Endothelial cell of umbilical vein (primary cell): ENCODE measurements around the gene RAB6B. TPM values are rescaled to one million over a fixed set of nuclear protein-coding genes. Genes with fewer than 3 reads are reported as not detected.

ENCODE experiments used
- BruUV-seq: library from RNA; stranded (reverse); fragments of 400-500 nt; replicated peaks from 2 replicates; lab custom pipeline; 2021; lab: Mats Ljungman, UMichigan
- CTCF ChIA-PET: fragments of 300-600, 350-600 bp; sonication (Branson Sonifier 250); formaldehyde crosslinking; loops from one replicate; lab custom pipeline; 2021; ENCODE audit warnings: antibody characterized with exemption, inconsistent platforms; lab: Charles Lee
- POLR2A ChIA-PET: fragments of 300-600, 350-600 bp; sonication (Branson Sonifier 250); formaldehyde crosslinking; loops from one replicate; lab custom pipeline; 2021; ENCODE audit warnings: antibody characterized with exemption, inconsistent platforms; lab: Charles Lee
- DNase-seq: peaks from one replicate; pipeline ENCODE4 v3.0.0-alpha.2; 2011; ENCODE audit warnings: low read depth, low spot score
- FAIRE-seq: peaks from 2 replicates; lab custom pipeline; 2011; peaks lifted over from hg19 to GRCh38; lab: Jason Lieb, UNC
- H2AFZ ChIP-seq: 2 replicates; pipeline ENCODE4 v1.6.0; 2012; ENCODE audit warnings: low read depth, low read length, control low read depth, inconsistent platforms
- H3K27ac ChIP-seq: 2 replicates; pipeline ENCODE4 v1.5.1; 2011; ENCODE audit warnings: low read depth, mild to moderate bottlenecking, control low read depth, low read length, moderate library complexity; ENCODE audit not compliant: insufficient read depth
- H3K27me3 ChIP-seq, 2 experiments: 2 replicates each; pipeline versions ENCODE4 v1.6.0 to v1.6.1; 2011; ENCODE audit warnings: low read length in 2 of 2, mixed read lengths in 1 of 2; ENCODE audit not compliant: control insufficient read depth in 2 of 2, insufficient read depth in 2 of 2
- H3K36me3 ChIP-seq, 2 experiments: 2 replicates in 1 of 2; 3 replicates in 1 of 2; pipeline ENCODE4 v1.5.1; 2011; ENCODE audit warnings: low read length in 2 of 2, mild to moderate bottlenecking in 1 of 2, moderate library complexity in 1 of 2; ENCODE audit not compliant: control insufficient read depth in 2 of 2, insufficient read depth in 2 of 2; ENCODE audit errors: extremely low read depth in 1 of 2
- H3K4me1 ChIP-seq: 3 replicates; pipeline ENCODE4 v1.5.1; 2011; ENCODE audit warnings: mild to moderate bottlenecking, low read length; ENCODE audit not compliant: control insufficient read depth, insufficient read depth; ENCODE audit errors: extremely low read depth
- H3K4me2 ChIP-seq: 2 replicates; pipeline ENCODE4 v1.6.1; 2011; ENCODE audit warnings: low read length, control low read depth, mixed read lengths; ENCODE audit not compliant: insufficient read depth
- H3K4me3 ChIP-seq, 3 experiments: fragments of 200-600 bp in 1 of 3; sonication (generic), shearing (Covaris generic) in 1 of 3; replicated peaks in 1 of 3; 2 replicates each; pipeline ENCODE4 v1.5.1; 2011 to 2016; ENCODE audit warnings: control low read depth in 3 of 3, low read length in 3 of 3, mild to moderate bottlenecking in 2 of 3, inconsistent platforms in 1 of 3, low read depth in 1 of 3, moderate library complexity in 1 of 3; ENCODE audit not compliant: insufficient read depth in 1 of 3
- H3K79me2 ChIP-seq: 2 replicates; pipeline ENCODE4 v1.6.0; 2012; ENCODE audit warnings: low read length, inconsistent platforms; ENCODE audit not compliant: control insufficient read depth, insufficient read depth
- H3K9ac ChIP-seq: replicated peaks from 2 replicates; pipeline ENCODE3; 2011; ENCODE audit warnings: low read length, control low read depth; ENCODE audit not compliant: insufficient read depth; ENCODE audit errors: extremely low read depth
- H3K9me1 ChIP-seq: replicated peaks from 3 replicates; pipeline ENCODE4 v1.6.0; 2011; ENCODE audit warnings: mild to moderate bottlenecking, low read length; ENCODE audit not compliant: control insufficient read depth, insufficient read depth; ENCODE audit errors: extremely low read depth
- H3K9me3 ChIP-seq: replicated peaks from 2 replicates; pipeline ENCODE4 v1.5.1; 2012; ENCODE audit warnings: low read length, inconsistent platforms; ENCODE audit not compliant: control insufficient read depth, insufficient read depth
- H4K20me1 ChIP-seq: replicated peaks from 2 replicates; pipeline ENCODE3; 2011; ENCODE audit warnings: mild to moderate bottlenecking, low read length; ENCODE audit not compliant: control insufficient read depth, insufficient read depth; ENCODE audit errors: extremely low read depth
- EZH2 ChIP-seq: IDR thresholded peaks from 2 replicates; pipeline ENCODE4 v1.6.1; 2012; ENCODE audit warnings: borderline replicate concordance, low read depth, mild to moderate bottlenecking, moderate library complexity, low read length, inconsistent platforms; ENCODE audit not compliant: severe bottlenecking
- FOS ChIP-seq: IDR thresholded peaks from 2 replicates; pipeline ENCODE4 v1.6.1; 2011; ENCODE audit warnings: mild to moderate bottlenecking, low read length, moderate library complexity, borderline replicate concordance; ENCODE audit not compliant: insufficient read depth
- GATA2 ChIP-seq: IDR thresholded peaks from 2 replicates; pipeline ENCODE4 v1.7.0; 2011; ENCODE audit warnings: low read depth, mild to moderate bottlenecking, moderate library complexity, mixed read lengths, low read length; ENCODE audit not compliant: insufficient read length, insufficient read depth
- JUN ChIP-seq: IDR thresholded peaks from 2 replicates; pipeline ENCODE4 v1.6.1; 2011; ENCODE audit warnings: borderline replicate concordance, low read depth; ENCODE audit not compliant: insufficient read length, insufficient read depth
- MYC ChIP-seq: IDR thresholded peaks from one replicate; pipeline ENCODE4 v1.6.1; 2011; ENCODE audit warnings: mild to moderate bottlenecking, low read depth, low read length
- POLR2A ChIP-seq: IDR thresholded peaks from 2 replicates; pipeline ENCODE4 v1.6.1; 2012; ENCODE audit warnings: low read depth, mild to moderate bottlenecking, control low read depth, low read length
- POLR2AphosphoS5 ChIP-seq: IDR thresholded peaks from 2 replicates; pipeline ENCODE4 v1.6.1; 2012; ENCODE audit warnings: low read depth, mild to moderate bottlenecking, control low read depth, low read length, moderate library complexity; ENCODE audit not compliant: insufficient read depth
- dilution Hi-C: fragments of 300-500 bp; cut with MboI; formaldehyde crosslinking; loops from one replicate; pipeline ENCODE4 v1.15.0; 2019; ENCODE audit warnings: low sequenced_read_pairs; ENCODE audit not compliant: extremely low pct_ligation_motif_present
- intact Hi-C: fragments of 100-400 bp; cut with micrococcal nuclease; formaldehyde crosslinking; loops from one replicate; pipeline ENCODE4 v1.10.0; 2022
- polyA plus RNA-seq, 4 experiments: library from polyadenylated mRNA; depleted of rRNA in 3 of 4; stranded (reverse) in 3 of 4; unstranded in 1 of 4; fragments of >200 nt; gene quantifications; 2 replicates each; pipeline versions ENCODE4 v1.2.1 to v1.2.3, GENCODE V29; 2011 to 2012; ENCODE audit warnings: missing spikeins in 1 of 4
- total RNA-seq: library from RNA; stranded (reverse); gene quantifications from 2 replicates; pipeline ENCODE4 v1.2.3, GENCODE V29; 2021
- TF ChIP-seq, protein P1 (sequence below): IDR thresholded peaks from 2 replicates; pipeline ENCODE4 v1.6.1; 2011; ENCODE audit not compliant: insufficient read depth, insufficient read length
- TF ChIP-seq, protein P2 (sequence below), 2 donors: IDR thresholded peaks; 1 replicate in 1 of 2; 2 replicates in 1 of 2; pipeline ENCODE4 v1.5.1; 2011; ENCODE audit warnings: low read length in 2 of 2, mild to moderate bottlenecking in 2 of 2, moderate library complexity in 2 of 2, control low read depth in 1 of 2, inconsistent platforms in 1 of 2, low read depth in 1 of 2; ENCODE audit not compliant: insufficient read depth in 1 of 2; ENCODE audit errors: extremely low read depth in 1 of 2

RAB6B gene
- total and polyA plus RNA-seq, 2 donors (not counting 3 experiments of a cell fraction or from before 2014, with no cell fraction given), result 1.7 to 6.7 TPM

DNA sequence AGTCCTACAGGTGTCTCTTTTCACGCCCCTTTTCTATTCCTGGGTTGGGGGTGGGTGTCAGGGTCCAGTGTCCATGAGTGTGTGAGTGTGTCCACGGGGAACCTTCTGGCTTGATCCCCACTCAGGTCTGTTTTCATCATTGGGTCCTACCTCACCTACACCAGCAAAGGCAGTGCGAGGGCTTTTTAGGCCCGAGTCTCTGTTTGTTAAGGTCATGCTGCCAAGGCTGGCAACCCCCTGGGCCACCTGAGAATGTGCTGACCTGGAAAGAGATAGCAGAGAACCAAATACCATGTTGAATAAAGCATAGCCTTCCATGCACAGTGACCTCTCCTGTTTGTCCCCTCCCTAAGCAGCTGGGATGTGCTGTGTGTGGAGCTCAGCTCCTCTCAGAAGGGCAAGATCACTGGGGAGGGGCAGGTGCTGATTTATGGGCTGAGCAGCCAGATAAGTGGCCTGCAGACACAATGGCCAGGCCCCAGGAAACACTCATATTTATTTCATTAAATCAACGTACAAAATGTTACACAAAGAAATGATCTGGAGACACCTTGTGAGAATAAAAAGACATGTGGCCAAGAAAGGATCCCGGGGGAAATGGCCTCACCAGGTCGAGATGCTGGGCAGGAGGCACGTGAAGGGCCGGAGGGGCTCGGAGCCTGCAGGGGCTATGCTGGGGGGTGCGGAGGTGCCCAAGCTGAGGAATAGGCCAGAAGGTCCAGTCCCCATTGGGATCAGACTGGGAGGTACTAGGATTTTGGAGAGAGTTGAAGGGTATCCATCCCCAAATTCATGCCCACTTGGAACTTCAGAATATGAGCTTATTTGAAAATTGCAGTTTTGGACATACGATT lies 36.1 kb downstream of the RAB6B start:
- no peak overlapping the region for H3K4me2 ChIP-seq
- ChIA-PET POLR2A (no interaction called here), CTCF (no interaction called here)
- intact Hi-C loops, result no loop called here
- H3K27ac ChIP-seq, result no peak overlapping the region
- dilution Hi-C loops, result no loop called here
- no peak overlapping the region for H3K4me3 ChIP-seq
- no TSS peak for BruUV-seq
- no peak overlapping the region for H3K9ac ChIP-seq
- H3K79me2 ChIP-seq, result no peaks in the 10 kb centered on the region
- H2AFZ ChIP-seq, result no peak overlapping the region
- H3K36me3 ChIP-seq, result no peaks in the 10 kb centered on the region
- DNase-seq (no peak), FAIRE-seq (no peak)
- TF ChIP-seq MYC (no peak), JUN (no peak), POLR2AphosphoS5 (no peak), GATA2 (no peak), EZH2 (no peak), POLR2A (no peak), FOS (no peak)
- TF ChIP-seq, protein P1, sequence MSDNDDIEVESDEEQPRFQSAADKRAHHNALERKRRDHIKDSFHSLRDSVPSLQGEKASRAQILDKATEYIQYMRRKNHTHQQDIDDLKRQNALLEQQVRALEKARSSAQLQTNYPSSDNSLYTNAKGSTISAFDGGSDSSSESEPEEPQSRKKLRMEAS, result no peak
- TF ChIP-seq, protein P2, sequence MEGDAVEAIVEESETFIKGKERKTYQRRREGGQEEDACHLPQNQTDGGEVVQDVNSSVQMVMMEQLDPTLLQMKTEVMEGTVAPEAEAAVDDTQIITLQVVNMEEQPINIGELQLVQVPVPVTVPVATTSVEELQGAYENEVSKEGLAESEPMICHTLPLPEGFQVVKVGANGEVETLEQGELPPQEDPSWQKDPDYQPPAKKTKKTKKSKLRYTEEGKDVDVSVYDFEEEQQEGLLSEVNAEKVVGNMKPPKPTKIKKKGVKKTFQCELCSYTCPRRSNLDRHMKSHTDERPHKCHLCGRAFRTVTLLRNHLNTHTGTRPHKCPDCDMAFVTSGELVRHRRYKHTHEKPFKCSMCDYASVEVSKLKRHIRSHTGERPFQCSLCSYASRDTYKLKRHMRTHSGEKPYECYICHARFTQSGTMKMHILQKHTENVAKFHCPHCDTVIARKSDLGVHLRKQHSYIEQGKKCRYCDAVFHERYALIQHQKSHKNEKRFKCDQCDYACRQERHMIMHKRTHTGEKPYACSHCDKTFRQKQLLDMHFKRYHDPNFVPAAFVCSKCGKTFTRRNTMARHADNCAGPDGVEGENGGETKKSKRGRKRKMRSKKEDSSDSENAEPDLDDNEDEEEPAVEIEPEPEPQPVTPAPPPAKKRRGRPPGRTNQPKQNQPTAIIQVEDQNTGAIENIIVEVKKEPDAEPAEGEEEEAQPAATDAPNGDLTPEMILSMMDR (IDR thresholded peaks at IDR 0.05; ENCODE audit: extremely low read depth in 1 of 2, insufficient read depth in 1 of 2, low read depth in 1 of 2, low read length in 2 of 2), result no peak
- no peaks in the 10 kb centered on the region for H4K20me1 ChIP-seq
- H3K4me1 ChIP-seq, result no peaks in the 10 kb centered on the region
- no peaks in the 10 kb centered on the region for H3K9me1 ChIP-seq
- H3K9me3 ChIP-seq, result no peaks in the 10 kb centered on the region
- no peaks in the 10 kb centered on the region for H3K27me3 ChIP-seq
